Fibroblast of peridontal ligament (primary cell): Measurements from ENCODE around the gene PALLD.

Experiments used
- DNase-seq: peaks from one replicate; pipeline ENCODE4 v3.0.0-alpha.2; 2010; ENCODE audit errors: extremely low read depth

PALLD gene

DNA sequence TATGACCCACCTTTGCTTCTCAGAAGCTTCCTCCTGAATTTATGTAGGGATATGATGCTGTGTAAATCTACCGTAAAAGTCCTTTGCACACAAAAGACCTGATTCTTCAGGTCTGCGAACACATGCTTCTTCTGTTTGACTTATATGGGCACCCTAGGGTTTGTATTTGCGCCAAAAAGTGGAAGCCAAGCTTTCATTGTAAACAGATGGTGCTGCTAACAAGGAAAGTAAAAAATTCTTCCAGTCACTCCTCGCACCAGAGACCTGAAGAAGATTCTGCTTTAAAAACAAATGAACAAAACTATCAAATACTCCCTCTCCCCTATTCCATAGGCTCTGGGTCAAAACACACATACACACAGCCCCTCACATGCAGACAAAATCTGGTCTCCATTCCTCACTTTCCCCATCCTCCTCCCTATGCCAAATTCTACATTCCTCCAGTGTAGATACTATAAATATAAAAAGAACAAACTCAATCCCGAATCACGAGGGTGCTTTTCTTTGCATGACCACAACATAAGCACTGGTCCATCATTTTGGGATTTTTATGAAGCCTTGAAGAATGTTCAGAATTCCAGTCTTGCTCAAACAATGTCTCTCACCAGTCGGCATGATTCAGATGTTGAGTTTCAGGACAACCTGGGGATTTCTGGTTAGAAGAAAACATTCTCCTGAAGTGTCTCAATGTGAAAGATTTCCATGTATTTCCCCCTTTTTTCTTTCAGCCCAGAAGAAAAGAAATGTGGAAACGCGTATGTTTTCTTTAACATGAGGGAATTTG, 125.1 kb downstream of the PALLD start:
- peak; percentile 96 for DNase-seq

DNA sequence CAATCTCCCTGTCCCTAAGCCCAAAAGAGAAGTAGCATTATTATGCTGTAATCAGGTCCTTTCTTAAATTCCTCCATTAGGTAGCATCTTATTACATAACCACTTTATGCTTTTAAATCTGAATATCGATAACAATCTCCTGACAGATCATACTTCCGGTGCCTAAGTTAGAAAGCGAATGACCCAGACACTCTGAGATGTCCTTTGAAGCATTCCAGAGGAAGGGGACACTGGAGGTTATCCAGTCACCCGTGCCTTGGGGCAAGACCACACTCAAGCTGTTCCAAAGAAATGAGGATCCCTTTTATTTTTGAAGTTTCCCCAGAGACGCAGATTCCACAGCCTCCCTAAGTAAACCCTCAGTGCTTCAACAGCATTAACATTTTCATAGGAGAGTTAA, 125.7 kb downstream of the PALLD start:
- no peak for DNase-seq

DNA sequence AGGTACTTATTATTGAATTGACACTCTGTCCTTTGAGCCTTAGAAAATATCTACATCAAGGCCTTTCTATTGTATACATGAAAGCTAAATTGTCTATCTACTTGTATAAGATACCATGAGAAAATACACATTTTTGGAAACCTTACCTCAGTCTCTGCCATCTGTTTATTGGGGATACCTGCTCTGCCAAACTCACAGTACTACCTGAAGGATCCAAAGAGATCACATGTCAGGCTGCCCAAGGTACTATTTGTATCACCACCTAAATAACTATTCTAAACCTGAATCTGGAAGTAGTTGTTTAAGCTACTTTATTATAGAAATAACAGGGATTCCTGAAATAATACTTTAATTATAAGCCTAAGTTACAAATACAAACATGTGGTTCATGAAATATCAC, 126.2 kb downstream of the PALLD start:
- DNase-seq, result no peak

DNA sequence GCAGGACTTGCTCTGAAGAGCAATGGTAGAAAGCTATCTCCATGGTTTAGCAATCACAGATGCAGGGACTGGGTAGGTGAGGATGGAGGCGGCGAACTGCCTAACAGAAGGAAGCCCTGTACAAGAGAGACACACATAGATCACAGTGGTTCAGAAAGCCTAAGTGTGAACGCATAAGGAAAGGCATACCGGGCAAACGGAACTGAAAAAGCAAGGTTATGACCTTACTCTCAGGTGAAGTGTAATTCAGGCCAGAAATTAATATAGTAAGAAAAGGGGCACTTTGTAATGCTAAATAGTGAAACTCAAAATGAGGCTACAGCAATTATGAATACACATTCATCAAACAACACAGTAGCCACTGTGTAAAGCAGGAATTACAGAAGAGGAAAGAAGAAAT, 126.6 kb downstream of the PALLD start:
- DNase-seq, result no peak

DNA sequence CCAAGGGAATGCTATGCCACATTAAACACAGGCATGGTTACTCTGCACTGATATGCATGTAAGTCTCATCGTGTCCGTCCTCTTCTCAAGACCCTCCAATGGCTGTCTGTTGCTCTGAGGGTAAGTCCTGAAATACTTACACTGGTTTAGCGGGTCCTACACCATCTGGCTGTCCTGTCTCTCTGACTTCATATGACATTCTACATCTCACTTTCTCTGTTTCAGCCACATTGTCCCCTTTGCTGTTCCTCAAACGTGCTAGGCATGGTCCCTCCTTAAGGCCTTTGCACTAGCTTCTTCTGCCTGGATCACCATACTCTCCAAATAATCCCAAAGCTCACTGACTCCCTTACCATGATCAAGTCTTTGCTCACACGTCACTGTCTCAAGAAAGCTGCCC, 131.4 kb downstream of the PALLD start:
- no peak for DNase-seq

DNA sequence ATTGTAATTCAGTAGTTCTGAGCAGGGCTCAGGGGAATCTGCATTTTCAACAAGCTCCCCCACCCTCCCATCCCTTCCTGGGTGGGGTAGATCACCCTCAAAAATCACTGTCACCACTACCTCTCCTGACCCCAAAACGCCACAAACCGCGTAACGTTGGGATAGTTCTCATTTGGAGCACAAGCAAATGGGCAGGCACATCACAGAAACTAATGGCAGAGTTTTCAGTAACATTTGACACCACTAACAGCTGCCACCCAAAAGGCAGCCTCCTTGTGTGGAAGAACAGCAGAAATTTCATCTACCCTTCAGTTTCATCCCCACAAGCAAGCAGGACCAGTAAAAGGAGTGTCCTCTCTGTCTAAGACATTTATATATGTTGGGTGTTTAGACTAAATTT, 132.7 kb downstream of the PALLD start:
- DNase-seq, result no peak

DNA sequence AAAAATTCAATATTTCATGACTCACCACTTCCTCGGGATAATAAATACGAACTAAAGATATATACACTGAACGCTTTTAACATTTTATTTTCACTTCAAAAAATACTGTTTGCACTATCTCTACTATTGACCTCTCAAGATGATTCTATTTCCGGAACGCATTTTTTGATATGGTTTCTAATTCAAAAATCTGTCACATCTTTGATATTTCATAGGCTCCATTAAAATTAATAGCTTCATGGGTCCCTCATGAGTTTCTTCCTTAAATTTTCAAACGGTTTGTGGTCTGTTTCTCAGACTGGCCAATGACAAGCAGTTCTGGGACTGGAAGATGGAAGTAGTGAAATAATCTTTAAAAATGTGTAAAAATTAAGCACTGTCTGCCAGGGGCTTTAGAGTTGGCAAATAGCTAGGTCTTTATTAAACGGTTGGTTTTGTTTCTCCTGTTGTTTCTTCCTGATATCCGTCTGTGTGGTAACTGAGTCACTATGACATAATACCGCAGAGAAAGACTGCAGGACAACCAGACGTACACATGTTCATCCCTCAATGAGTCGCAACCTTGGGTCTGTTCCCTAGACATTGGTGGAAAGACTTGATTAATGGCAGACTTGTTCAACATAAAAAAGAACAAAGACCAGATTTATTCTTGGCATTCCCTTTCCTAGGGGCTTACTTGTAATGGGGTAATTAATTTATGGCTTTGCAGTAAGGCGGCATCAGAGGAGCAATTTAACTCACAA, 133.8 kb downstream of the PALLD start:
- peak; percentile 76 for DNase-seq

DNA sequence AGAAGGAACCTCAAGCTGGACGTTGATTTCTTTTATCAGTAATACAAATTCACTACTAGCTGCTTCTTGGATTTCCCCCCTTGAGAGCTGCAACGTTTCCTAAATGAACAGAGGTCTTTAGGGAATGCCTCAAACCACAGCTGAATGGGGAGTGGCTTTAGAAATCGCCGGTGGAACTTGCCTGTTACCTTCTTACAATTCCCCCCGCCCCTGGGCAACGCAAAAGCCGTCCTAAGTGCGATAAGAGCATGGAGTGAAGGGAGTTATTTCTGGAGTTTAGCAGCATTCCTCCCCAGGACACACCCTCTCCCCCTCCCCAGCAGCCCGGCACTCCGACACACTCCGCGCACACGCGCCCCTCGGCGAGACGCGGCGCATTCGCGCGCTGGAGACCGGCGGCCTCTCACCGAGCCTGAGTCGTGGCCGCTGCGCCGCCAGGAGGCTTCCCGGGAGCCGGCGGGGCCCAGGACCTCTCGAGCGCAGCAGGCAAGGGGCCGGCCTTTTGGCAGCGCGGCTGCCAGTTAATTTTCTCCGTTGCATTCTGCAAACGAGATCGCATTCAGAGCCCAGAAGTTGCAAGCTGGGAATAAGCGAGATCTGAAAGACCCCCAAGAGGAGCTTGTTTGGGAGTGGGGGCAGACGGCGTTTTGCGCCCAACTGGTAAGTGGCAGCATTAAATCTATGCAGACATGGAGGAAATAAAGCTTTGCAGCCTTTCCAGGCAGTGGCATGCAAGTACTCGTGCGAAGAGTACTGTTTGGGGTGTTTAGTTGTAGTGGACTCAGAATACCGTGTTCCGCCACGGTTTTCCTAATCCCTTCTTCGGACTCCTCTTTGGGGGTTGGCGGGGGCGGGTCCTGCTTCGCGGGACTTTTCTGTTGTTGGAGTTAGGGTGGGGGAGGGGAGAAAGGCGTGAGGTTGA, 134.7 kb downstream of the PALLD start:
- peak; percentile 58 for DNase-seq

DNA sequence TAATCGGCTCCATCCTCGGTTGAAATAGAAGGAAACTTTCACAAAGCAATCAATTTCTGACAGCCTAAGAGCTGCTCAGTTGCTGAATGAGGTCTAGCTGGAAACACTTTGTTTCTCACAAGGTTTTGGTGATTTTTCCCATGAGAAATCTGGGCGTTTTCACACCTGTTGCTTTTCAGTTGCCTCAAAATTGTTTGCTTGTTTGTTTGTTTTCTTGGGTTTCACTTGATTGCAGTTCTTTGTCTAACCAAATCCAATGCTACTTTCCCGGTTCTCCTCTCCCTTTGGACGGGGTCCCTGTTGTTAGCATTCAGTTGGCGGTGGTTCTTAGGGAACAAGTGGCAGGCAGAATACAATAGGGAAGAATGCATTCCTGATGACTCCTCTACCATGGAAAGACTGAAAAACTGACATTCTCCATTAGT, 135.5 kb downstream of the PALLD start:
- DNase-seq, result no peak

DNA sequence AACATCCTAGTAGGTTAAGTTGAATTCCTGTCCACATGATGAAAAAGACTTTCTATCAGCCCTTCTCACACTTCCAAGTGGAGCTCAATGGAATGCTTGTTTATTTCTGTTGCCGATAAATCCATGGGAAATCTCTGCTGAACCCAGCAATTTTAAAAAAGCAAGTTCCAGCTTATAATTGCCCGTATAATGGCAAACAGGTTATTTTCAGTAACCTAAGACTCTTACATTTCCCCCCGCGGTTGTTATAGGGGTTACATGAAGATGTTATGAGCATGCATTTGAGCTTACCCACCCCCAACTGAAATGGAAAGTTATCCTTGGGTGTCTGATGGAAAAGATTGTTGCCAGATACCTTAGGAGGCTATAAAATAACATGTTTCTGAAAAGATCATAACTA, 136.2 kb downstream of the PALLD start:
- peak; percentile 57 for DNase-seq

DNA sequence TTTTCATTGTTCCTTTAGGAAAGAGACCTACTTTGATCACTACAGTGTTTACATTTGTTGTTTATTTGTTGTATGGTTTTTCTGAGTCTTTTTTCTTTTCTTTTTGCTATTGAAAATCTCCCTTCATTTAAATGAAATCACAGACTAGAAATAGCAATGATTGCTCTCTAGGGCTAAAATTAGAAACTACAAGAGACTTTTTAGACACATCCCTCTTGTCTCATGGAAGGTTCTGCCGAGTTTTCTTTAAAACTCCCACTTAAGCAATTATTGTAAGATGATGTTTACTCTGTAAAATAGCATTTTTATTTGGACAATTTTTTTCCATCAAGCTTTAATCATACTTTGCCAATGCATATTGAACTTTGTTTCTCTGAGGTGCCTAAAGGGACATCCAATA, 136.6 kb downstream of the PALLD start:
- no peak for DNase-seq

DNA sequence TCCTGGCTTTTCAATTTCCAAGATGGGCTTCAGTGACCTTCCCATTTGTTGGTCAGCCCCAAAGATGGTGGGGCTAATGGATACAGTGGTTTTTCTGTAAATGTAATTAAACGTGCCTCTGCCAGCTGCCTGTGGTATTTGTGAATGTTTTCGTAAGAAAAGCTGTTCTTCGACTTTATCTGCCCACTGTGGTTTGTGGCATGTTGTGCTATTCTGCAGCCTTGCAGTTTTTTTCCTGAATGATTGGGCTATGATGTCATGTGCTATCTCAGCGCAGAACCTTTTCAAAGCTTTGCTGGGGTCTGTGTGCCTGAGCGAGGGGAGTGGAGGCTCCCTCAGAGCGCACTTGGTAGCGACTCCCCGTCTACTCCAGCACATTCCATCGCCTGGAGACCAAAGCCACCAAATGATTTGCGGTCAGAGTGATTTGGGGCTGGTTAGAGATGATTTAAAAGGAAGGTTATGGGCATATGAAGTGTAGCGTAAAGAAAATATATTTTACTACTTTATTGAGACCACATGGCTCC, 137.5 kb downstream of the PALLD start:
- peak; percentile 99 for DNase-seq

DNA sequence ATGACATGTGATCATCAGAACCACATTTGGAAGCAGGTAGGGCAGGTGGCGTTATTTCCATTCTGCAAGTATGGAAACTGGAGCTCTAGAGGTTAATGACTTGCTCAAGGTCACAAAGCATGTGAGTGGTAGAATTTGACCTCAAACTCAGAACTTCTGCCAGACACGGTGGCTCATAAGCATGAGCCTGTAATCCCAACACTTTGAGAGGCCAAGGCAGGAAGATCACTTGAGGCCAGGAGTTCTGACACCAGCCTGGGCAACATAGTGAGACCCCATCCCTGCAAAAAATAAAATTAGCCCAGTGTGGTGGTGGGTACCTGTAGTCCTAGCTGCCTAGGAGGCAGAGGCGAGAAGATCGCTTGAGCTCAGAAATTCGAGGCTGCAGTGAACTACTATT, 139.2 kb downstream of the PALLD start:
- DNase-seq, result no peak

DNA sequence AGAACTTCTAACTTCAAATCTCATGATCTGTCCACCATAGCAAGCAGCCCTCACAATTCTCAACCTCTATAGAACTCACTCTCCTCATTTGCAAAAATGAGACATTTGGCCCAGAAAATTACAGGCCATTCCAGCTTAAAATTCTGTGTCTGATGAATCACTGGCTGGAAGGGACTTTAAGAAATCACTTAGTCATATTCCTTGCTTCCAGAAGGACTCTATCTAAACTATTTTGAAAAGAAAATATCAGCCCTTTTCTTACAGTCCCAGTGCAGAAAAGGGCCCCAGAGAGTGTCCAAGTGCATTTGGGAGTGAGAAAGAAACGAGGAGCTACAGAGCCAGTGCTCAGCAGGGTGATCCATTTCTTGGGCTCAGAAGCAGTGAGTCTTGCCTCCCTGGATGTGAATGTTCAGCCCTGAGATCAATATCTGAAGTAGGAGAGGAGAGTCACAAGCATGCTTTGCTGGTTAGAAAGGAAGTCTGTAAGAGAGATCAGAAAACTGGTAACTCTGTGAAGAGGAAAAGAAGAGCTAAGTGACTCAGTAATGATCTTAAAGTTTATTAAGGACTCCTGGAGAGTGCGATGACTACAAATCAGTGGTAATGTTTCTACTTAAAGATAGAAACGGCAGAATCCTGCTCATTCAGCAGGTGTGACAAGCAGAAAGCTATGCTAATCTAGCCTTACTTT, 139.8 kb downstream of the PALLD start:
- peak; percentile 92 for DNase-seq

DNA sequence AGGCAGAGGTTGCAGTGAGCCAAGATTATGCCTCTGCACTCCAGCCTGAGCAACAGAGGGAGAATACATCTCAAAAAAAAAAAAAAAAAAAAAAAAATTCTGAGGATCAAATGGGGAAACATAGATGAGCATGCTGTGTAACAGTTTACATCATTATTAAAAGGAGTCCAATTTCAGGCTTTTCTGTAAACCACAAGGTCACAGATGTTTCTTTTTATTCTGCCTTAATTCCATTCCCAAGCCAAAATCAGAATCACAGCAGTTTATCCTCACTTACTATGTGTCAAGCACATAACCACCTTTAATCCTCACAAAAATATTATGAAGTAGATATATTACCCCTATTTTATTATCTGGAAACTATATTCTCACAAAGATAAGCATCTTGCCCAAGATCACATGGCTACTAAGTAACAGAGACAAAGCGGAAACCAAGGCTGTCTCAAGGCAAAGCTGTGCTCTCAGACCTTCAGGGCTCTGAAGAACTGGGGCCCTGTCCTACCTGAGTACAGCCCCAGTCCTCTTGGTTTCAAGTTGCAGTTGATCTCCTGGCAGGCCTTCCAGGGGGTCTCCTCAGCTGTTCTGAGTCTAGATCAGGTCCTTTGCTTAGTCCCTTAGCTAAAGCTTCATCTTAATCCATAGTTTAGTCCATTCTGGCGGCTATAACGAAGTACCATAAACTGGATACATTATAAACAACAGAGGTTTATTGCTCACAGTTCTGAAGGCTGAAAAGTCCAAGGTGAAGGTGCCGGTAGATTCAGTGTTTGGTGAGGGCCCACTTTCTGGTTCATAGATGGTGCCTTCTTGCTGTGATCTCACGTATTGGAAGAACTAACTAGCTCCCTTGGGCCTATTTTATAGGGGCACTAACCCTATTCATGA, 141.3 kb downstream of the PALLD start:
- peak; percentile 91 for DNase-seq

DNA sequence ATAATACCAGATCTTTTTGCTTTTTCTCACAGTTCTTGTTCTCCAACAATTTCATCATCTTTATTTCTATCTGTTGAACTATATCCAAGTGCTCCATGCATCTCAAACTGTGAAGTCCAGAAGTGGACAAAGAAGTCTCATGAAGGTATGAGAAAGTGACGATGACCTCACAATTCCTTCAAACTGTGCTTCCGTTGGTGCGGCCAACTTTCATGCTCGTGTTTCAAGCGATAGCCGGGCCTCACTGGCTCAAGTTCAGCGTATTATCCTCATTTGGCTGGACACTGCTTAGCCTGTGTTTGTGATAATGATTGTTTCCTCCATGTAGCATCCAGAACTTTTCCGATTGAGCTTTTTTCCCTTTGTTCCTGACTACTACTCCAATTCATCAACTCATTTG, 143.1 kb downstream of the PALLD start:
- no peak for DNase-seq

DNA sequence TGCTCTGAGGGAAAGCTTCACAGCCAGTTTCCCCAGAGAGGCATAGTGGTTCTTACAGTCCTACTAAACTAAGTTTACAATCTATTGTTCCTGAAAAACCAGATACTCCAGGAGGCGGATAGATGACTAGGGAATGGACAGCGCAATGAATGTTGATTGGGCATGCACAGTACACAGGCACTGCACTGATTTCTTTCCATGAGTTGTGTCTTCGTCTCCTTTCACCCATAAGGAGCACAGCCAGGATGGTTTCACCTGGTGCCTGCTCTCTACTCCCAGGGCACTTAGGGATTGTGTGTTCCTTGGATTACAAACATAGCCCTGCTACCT, 144.9 kb downstream of the PALLD start:
- no peak for DNase-seq

DNA sequence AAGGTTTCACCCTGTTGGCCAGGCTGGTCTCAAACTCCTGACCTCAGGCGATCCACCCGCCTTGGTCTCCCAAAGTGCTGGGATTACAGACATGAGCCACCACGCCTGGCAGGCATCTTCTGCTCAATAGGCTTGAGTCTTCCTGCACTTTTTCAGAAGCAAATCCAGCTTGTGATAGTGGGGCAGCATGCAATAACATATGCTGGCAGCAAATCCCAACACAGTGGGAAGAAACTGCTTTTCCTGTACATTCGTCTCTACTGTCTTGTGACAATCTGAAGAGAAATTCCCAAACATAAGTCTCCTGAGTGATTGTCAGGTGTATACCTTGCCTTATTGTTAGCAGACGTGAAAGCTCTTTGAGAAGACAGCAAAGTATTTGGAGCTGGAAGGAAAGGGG, 145.7 kb downstream of the PALLD start:
- no peak for DNase-seq

DNA sequence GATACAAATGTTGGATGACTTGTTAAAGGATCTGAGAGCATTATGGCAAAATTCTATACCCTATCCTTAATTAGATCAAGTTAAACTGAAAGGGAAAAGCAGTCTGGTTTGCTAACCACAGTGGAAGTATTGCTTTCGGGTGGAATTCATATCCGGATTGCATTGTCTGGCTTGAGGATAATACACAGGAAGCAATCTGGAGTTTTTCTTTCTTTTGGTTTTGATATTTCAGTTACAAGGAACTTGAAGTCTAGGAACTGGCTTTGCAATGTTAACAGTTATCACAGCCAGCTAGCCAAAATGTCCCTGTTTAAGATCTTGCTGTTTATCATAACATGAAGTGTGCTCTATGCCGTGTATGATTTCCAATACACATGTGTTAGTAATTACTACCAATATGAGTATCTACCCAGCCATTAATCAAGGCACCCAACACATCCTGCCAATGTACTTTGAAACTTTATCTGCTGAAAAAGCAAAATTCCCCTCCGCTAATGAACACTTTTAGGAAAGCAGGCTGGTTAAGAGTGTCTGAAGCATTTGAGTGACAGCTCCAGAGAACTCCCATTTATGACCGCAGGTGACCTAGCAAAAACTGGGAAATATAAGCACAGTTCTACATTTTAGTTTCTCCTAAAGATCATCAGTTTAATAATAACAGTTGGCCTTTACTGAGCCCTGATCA, 146.4 kb downstream of the PALLD start:
- DNase-seq, result peak; percentile 70

DNA sequence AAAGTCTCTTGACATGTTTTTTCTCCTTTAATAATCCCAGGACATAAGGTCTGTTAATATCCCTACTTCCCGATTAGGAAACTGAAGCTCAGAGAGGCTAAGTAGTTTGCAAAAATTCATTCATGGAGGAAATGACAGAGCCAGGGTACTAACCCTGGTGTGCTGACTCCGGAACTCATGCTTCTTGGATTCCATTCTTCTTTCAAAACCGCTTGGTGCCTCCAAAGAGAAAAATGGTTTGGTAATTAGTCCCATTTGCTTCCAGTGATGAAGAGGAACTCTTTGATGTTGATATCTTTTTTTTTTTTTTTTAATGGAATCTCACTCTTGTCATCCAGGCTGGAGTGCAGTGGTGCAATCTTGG, 146.9 kb downstream of the PALLD start:
- no peak for DNase-seq
